ENCODE data around the gene ERMAP. TPM values are rescaled to one million over a fixed set of nuclear protein-coding genes. Genes with fewer than 3 reads are reported as not detected.

The ERMAP gene
- total RNA-seq, 1 experiment from 2014 or later = 8.2 TPM

GRCh38 chr1:42821690-42822089, 4.8 kb downstream of the ERMAP start:
- DNase-seq (ENCODE audit: low read depth in 1 of 2, low spot score in 2 of 2) = no peak
- no peak overlapping the region for H3K4me3 ChIP-seq
- H3K27ac ChIP-seq = no peak overlapping the region
- H3K9me3 ChIP-seq (replicated peaks) = no peaks in the 10 kb centered on the region
- H3K36me3 ChIP-seq = no peaks in the 10 kb centered on the region
- no peaks in the 10 kb centered on the region for H3K27me3 ChIP-seq (replicated peaks)
- peaks cover 19% of the 10 kb centered on the region for H3K4me1 ChIP-seq (replicated peaks)

- Histone ChIP-seq H3K4me3 (no peak overlapping the region), H3K27me3 (replicated peaks) (no peaks in the 10 kb centered on the region), H3K36me3 (no peaks in the 10 kb centered on the region), H3K4me1 (replicated peaks) (peaks cover 13% of the 10 kb centered on the region), H3K9me3 (replicated peaks) (no peaks in the 10 kb centered on the region), H3K27ac (no peak overlapping the region)
- no peak for DNase-seq (ENCODE audit: low read depth in 1 of 2, low spot score in 2 of 2)
Measured at GRCh38 chr1:42822800-42823392, 6.0 kb downstream of the ERMAP start.

GRCh38 chr1:42824481-42825035, 7.6 kb downstream of the ERMAP start:
- no peak overlapping the region for H3K27ac ChIP-seq
- H3K27me3 ChIP-seq (replicated peaks) = no peaks in the 10 kb centered on the region
- H3K9me3 ChIP-seq (replicated peaks) = no peaks in the 10 kb centered on the region
- DNase-seq (ENCODE audit: low read depth in 1 of 2, low spot score in 2 of 2) = no peak
- H3K4me3 ChIP-seq = no peak overlapping the region
- H3K36me3 ChIP-seq = no peaks in the 10 kb centered on the region
- peaks cover 11% of the 10 kb centered on the region; the same call in 1 of the 2 replicates for H3K4me1 ChIP-seq (replicated peaks)

GRCh38 chr1:42825036-42825851, 8.3 kb downstream of the ERMAP start:
- Histone ChIP-seq H3K27me3 (replicated peaks) (no peaks in the 10 kb centered on the region), H3K9me3 (replicated peaks) (no peaks in the 10 kb centered on the region), H3K27ac (no peak overlapping the region), H3K4me3 (no peak overlapping the region), H3K4me1 (replicated peaks) (peaks cover 11% of the 10 kb centered on the region; the same call in 1 of the 2 replicates), H3K36me3 (no peaks in the 10 kb centered on the region)
- no peak for DNase-seq (ENCODE audit: low read depth in 1 of 2, low spot score in 2 of 2)

- H3K4me3 ChIP-seq = no peak overlapping the region
- no peaks in the 10 kb centered on the region for H3K9me3 ChIP-seq (replicated peaks)
- no peak for DNase-seq (ENCODE audit: low read depth in 1 of 2, low spot score in 2 of 2)
- no peaks in the 10 kb centered on the region for H3K36me3 ChIP-seq
- no peaks in the 10 kb centered on the region for H3K27me3 ChIP-seq (replicated peaks)
- no peaks in the 10 kb centered on the region for H3K4me1 ChIP-seq (replicated peaks)
- H3K27ac ChIP-seq = no peak overlapping the region
Measured at GRCh38 chr1:42830631-42831030, 13.7 kb downstream of the ERMAP start.

- no peaks in the 10 kb centered on the region for H3K36me3 ChIP-seq
- H3K9me3 ChIP-seq (replicated peaks) = no peaks in the 10 kb centered on the region
- H3K27me3 ChIP-seq (replicated peaks) = no peaks in the 10 kb centered on the region
- DNase-seq (ENCODE audit: low read depth in 1 of 2, low spot score in 2 of 2) = no peak
- H3K4me1 ChIP-seq (replicated peaks) = no peaks in the 10 kb centered on the region
- H3K27ac ChIP-seq = no peak overlapping the region
- no peak overlapping the region for H3K4me3 ChIP-seq
Measured at GRCh38 chr1:42831273-42831672, 14.4 kb downstream of the ERMAP start.

GRCh38 chr1:42832641-42833240, 15.8 kb downstream of the ERMAP start:
- Histone ChIP-seq H3K4me3 (no peak overlapping the region), H3K27me3 (replicated peaks) (no peaks in the 10 kb centered on the region), H3K27ac (no peak overlapping the region), H3K9me3 (replicated peaks) (no peaks in the 10 kb centered on the region), H3K36me3 (no peaks in the 10 kb centered on the region), H3K4me1 (replicated peaks) (no peaks in the 10 kb centered on the region)
- DNase-seq (ENCODE audit: low read depth in 1 of 2, low spot score in 2 of 2) = no peak

- Histone ChIP-seq H3K4me1 (replicated peaks) (no peaks in the 10 kb centered on the region), H3K27me3 (replicated peaks) (no peaks in the 10 kb centered on the region), H3K9me3 (replicated peaks) (no peaks in the 10 kb centered on the region), H3K27ac (no peak overlapping the region), H3K4me3 (no peak overlapping the region), H3K36me3 (no peaks in the 10 kb centered on the region)
- no peak for DNase-seq (ENCODE audit: low read depth in 1 of 2, low spot score in 2 of 2)
Measured at GRCh38 chr1:42833981-42834380, 17.1 kb downstream of the ERMAP start.

- Histone ChIP-seq H3K27me3 (replicated peaks) (no peaks in the 10 kb centered on the region), H3K9me3 (replicated peaks) (no peaks in the 10 kb centered on the region), H3K4me1 (replicated peaks) (no peaks in the 10 kb centered on the region), H3K4me3 (no peak overlapping the region), H3K36me3 (no peaks in the 10 kb centered on the region), H3K27ac (no peak overlapping the region)
- no peak for DNase-seq (ENCODE audit: low read depth in 1 of 2, low spot score in 2 of 2)
Measured at GRCh38 chr1:42834803-42835202, 17.9 kb downstream of the ERMAP start.

- Histone ChIP-seq H3K9me3 (replicated peaks) (no peaks in the 10 kb centered on the region), H3K36me3 (no peaks in the 10 kb centered on the region), H3K4me3 (no peak overlapping the region), H3K4me1 (replicated peaks) (no peaks in the 10 kb centered on the region), H3K27me3 (replicated peaks) (no peaks in the 10 kb centered on the region), H3K27ac (no peak overlapping the region)
- DNase-seq (ENCODE audit: low read depth in 1 of 2, low spot score in 2 of 2) = no peak
Measured at GRCh38 chr1:42835422-42835821, 18.5 kb downstream of the ERMAP start.

- H3K27me3 ChIP-seq (replicated peaks) = no peaks in the 10 kb centered on the region
- no peak overlapping the region for H3K27ac ChIP-seq
- H3K4me1 ChIP-seq (replicated peaks) = no peaks in the 10 kb centered on the region
- DNase-seq (ENCODE audit: low read depth in 1 of 2, low spot score in 2 of 2) = no peak
- no peaks in the 10 kb centered on the region for H3K36me3 ChIP-seq
- no peaks in the 10 kb centered on the region for H3K9me3 ChIP-seq (replicated peaks)
- H3K4me3 ChIP-seq = no peak overlapping the region
Measured at GRCh38 chr1:42837709-42838108, 20.8 kb downstream of the ERMAP start.

- Histone ChIP-seq H3K27ac (no peak overlapping the region), H3K4me3 (no peak overlapping the region), H3K36me3 (no peaks in the 10 kb centered on the region), H3K27me3 (replicated peaks) (no peaks in the 10 kb centered on the region), H3K9me3 (replicated peaks) (no peaks in the 10 kb centered on the region), H3K4me1 (replicated peaks) (no peaks in the 10 kb centered on the region)
- no peak for DNase-seq (ENCODE audit: low read depth in 1 of 2, low spot score in 2 of 2)
Measured at GRCh38 chr1:42838482-42839190, 21.7 kb downstream of the ERMAP start.

- DNase-seq (ENCODE audit: low read depth in 1 of 2, low spot score in 2 of 2) = no peak
- no peaks in the 10 kb centered on the region for H3K27me3 ChIP-seq (replicated peaks)
- no peak overlapping the region for H3K27ac ChIP-seq
- no peak overlapping the region for H3K4me3 ChIP-seq
- H3K4me1 ChIP-seq (replicated peaks) = peaks cover 18% of the 10 kb centered on the region
- H3K36me3 ChIP-seq = no peaks in the 10 kb centered on the region
- H3K9me3 ChIP-seq (replicated peaks) = no peaks in the 10 kb centered on the region
Measured at GRCh38 chr1:42841010-42841409, 24.1 kb downstream of the ERMAP start.
